M059J (cell line): Measurements from ENCODE around the gene PDE6H. TPM values are rescaled to one million over a fixed set of nuclear protein-coding genes. Genes with fewer than 3 reads are reported as not detected.

Experiments
- DNase-seq: peaks from one replicate; pipeline ENCODE4 v3.0.0-alpha.2; 2012; ENCODE audit warnings: low read depth
- total RNA-seq: library from RNA; depleted of rRNA; stranded (reverse); fragments of >200 nt; shearing (Covaris generic); gene quantifications from 2 replicates; pipeline ENCODE4 v1.2.3, GENCODE V29; 2014

PDE6H gene
- total RNA-seq, 1 experiment from 2014 or later = not detected

GRCh38 chr12:14974633-14975032 lies 1.8 kb downstream of the PDE6H start:
- DNase-seq = no peak

- no peak for DNase-seq
Measured at GRCh38 chr12:14975457-14975856, 2.6 kb downstream of the PDE6H start.

GRCh38 chr12:14976658-14977057 lies 3.8 kb downstream of the PDE6H start:
- DNase-seq = no peak

GRCh38 chr12:14979468-14979867 lies 6.6 kb downstream of the PDE6H start:
- no peak for DNase-seq

GRCh38 chr12:14981049-14981448 lies 8.2 kb downstream of the PDE6H start:
- no peak for DNase-seq

GRCh38 chr12:14982562-14982961 lies 9.7 kb downstream of the PDE6H start:
- DNase-seq = no peak

GRCh38 chr12:14982991-14983390 lies 10.1 kb downstream of the PDE6H start:
- no peak for DNase-seq

GRCh38 chr12:14984036-14984435 lies 11.2 kb downstream of the PDE6H start:
- DNase-seq = no peak

- DNase-seq = no peak
Measured at GRCh38 chr12:14984766-14985285, 12.0 kb downstream of the PDE6H start.

GRCh38 chr12:14986449-14986848 lies 13.6 kb downstream of the PDE6H start:
- no peak for DNase-seq

- no peak for DNase-seq
Measured at GRCh38 chr12:14988035-14988434, 15.2 kb downstream of the PDE6H start.

- DNase-seq = no peak
Measured at GRCh38 chr12:14989790-14990189, 16.9 kb downstream of the PDE6H start.

GRCh38 chr12:14991069-14991468 lies 18.2 kb downstream of the PDE6H start:
- DNase-seq = no peak

GRCh38 chr12:14992673-14993072 lies 19.8 kb downstream of the PDE6H start:
- no peak for DNase-seq

- no peak for DNase-seq
Measured at GRCh38 chr12:14993117-14993516, 20.3 kb downstream of the PDE6H start.

- DNase-seq = peak; percentile 63
Measured at GRCh38 chr12:14993537-14994266, 20.9 kb downstream of the PDE6H start.

- peak; percentile 31 for DNase-seq
Measured at GRCh38 chr12:14994610-14995009, 21.8 kb downstream of the PDE6H start.

- peak; percentile 70 for DNase-seq
Measured at GRCh38 chr12:14995583-14996425, 23.0 kb downstream of the PDE6H start.

GRCh38 chr12:14997998-14998397 lies 25.2 kb downstream of the PDE6H start:
- no peak for DNase-seq

GRCh38 chr12:14999021-14999694 lies 26.3 kb downstream of the PDE6H start:
- no peak for DNase-seq

- peak; percentile 42 for DNase-seq
Measured at GRCh38 chr12:14999695-15000365, 27.0 kb downstream of the PDE6H start.

GRCh38 chr12:15000575-15000974 lies 27.7 kb downstream of the PDE6H start:
- DNase-seq = no peak
